Liver (tissue), 9 donors: ENCODE results near the gene TDRD9. TPM values are rescaled to one million over a fixed set of nuclear protein-coding genes. Genes with fewer than 3 reads are reported as not detected.
A peak's percentile ranks its signal among the peaks of the same experiment; 100 is the strongest.

ENCODE experiments used
- DNase-seq: peaks from one replicate; pipeline ENCODE4 v3.0.0-alpha.2; 2017; ENCODE audit warnings: low spot score
- H3K27ac ChIP-seq, 2 donors: one replicate each; pipeline ENCODE4 v1.7.0; 2013; ENCODE audit warnings: inconsistent platforms in 2 of 2, low read length in 2 of 2, control low read depth in 1 of 2, low read depth in 1 of 2, mild to moderate bottlenecking in 1 of 2
- H3K27me3 ChIP-seq, 4 donors: one replicate each; pipeline versions ENCODE4 v1.6.1 to v1.7.0; 2013; ENCODE audit warnings: low read length in 3 of 4, inconsistent platforms in 1 of 4, mild to moderate bottlenecking in 1 of 4, moderate library complexity in 1 of 4; ENCODE audit not compliant: control insufficient read depth in 4 of 4, insufficient read depth in 4 of 4
- H3K36me3 ChIP-seq, 4 donors: one replicate each; pipeline versions ENCODE4 v1.6.1 to v1.7.0; 2013; ENCODE audit warnings: low read length in 3 of 4, mild to moderate bottlenecking in 3 of 4, low read depth in 1 of 4, moderate library complexity in 1 of 4; ENCODE audit not compliant: control insufficient read depth in 4 of 4, insufficient read depth in 3 of 4
- H3K4me1 ChIP-seq, 4 donors: one replicate each; pipeline versions ENCODE4 v1.6.1 to v1.7.0; 2013; ENCODE audit warnings: low read length in 3 of 4, mild to moderate bottlenecking in 3 of 4, moderate library complexity in 1 of 4; ENCODE audit not compliant: control insufficient read depth in 4 of 4, insufficient read depth in 4 of 4
- H3K4me3 ChIP-seq, 3 donors: one replicate each; pipeline versions ENCODE4 v1.6.1 to v1.7.0; 2013; ENCODE audit warnings: low read length in 3 of 3, control low read depth in 1 of 3, low read depth in 1 of 3, mild to moderate bottlenecking in 1 of 3
- H3K9ac ChIP-seq, 2 donors: one replicate each; pipeline ENCODE4 v1.7.0; 2013; ENCODE audit warnings: low read length in 2 of 2, mild to moderate bottlenecking in 2 of 2, moderate library complexity in 2 of 2, control low read depth in 1 of 2, low read depth in 1 of 2
- H3K9me3 ChIP-seq, 4 donors: one replicate each; pipeline versions ENCODE4 v1.6.1 to v1.7.0; 2013; ENCODE audit warnings: low read length in 3 of 4; ENCODE audit not compliant: control insufficient read depth in 4 of 4
- EGR1 ChIP-seq, 2 donors: IDR thresholded peaks; 2 replicates each; pipeline ENCODE4 v1.6.1; 2016 to 2018; ENCODE audit warnings: antibody characterized with exemption in 2 of 2, low read depth in 2 of 2
- FOXA1 ChIP-seq: IDR thresholded peaks from 2 replicates; pipeline ENCODE4 v1.6.1; 2016; ENCODE audit warnings: antibody characterized with exemption
- FOXA2 ChIP-seq: IDR thresholded peaks from 2 replicates; pipeline ENCODE4 v1.6.1; 2016; ENCODE audit warnings: antibody characterized with exemption
- GABPA ChIP-seq, 2 donors: IDR thresholded peaks in 1 of 2; conservative IDR thresholded peaks in 1 of 2; 2 replicates each; pipeline ENCODE4 v1.6.1; 2016; ENCODE audit warnings: antibody characterized with exemption in 2 of 2, mild to moderate bottlenecking in 1 of 2, moderate library complexity in 1 of 2
- HNF4A ChIP-seq, 2 donors: conservative IDR thresholded peaks; 2 replicates each; pipeline ENCODE4 v1.6.1; 2016; ENCODE audit warnings: antibody characterized with exemption in 2 of 2, mild to moderate bottlenecking in 2 of 2
- HNF4G ChIP-seq: IDR thresholded peaks from 2 replicates; pipeline ENCODE4 v1.6.1; 2016; ENCODE audit warnings: antibody characterized with exemption
- JUND ChIP-seq, 2 donors: IDR thresholded peaks; 2 replicates each; pipeline ENCODE4 v1.6.1; 2016; ENCODE audit warnings: antibody characterized with exemption in 2 of 2
- NR2F2 ChIP-seq: IDR thresholded peaks from 2 replicates; pipeline ENCODE4 v1.6.1; 2016; ENCODE audit warnings: antibody characterized with exemption
- RAD21 ChIP-seq, 2 donors: IDR thresholded peaks; 2 replicates each; pipeline ENCODE4 v1.6.1; 2016; ENCODE audit warnings: antibody characterized with exemption in 2 of 2, mild to moderate bottlenecking in 2 of 2
- RXRA ChIP-seq, 2 donors: IDR thresholded peaks; 2 replicates each; pipeline ENCODE4 v1.6.1; 2017 to 2018; ENCODE audit warnings: antibody characterized with exemption in 2 of 2, mild to moderate bottlenecking in 1 of 2
- SP1 ChIP-seq: IDR thresholded peaks from 2 replicates; pipeline ENCODE4 v1.6.1; 2018; ENCODE audit warnings: antibody characterized with exemption, mild to moderate bottlenecking
- TAF1 ChIP-seq: conservative IDR thresholded peaks from 2 replicates; pipeline ENCODE4 v1.6.1; 2016; ENCODE audit warnings: antibody characterized with exemption, mild to moderate bottlenecking
- YY1 ChIP-seq: IDR thresholded peaks from 2 replicates; pipeline ENCODE4 v1.6.1; 2016; ENCODE audit warnings: antibody characterized with exemption, mild to moderate bottlenecking
- WGBS: extraction: QIAGEN DNeasy Blood & Tissue Kit; methylation state at CpG from one replicate; pipeline ENCODE4 v1.1.7; 2013; 5-methylcytosine and 5-hydroxymethylcytosine counted together
- polyA plus RNA-seq, 2 donors: library from polyadenylated mRNA; stranded (reverse) in 1 of 2; unstranded in 1 of 2; fragments of 200-250 nt in 1 of 2; fragments of >200 nt in 1 of 2; fragmentation: Nextera tagmentation in 1 of 2; extraction: Ambion mirVana in 1 of 2; gene quantifications; one replicate each; pipeline versions ENCODE4 v1.2.1 to v1.2.3, GENCODE V29; 2013 to 2015
- total RNA-seq, 2 donors: library from RNA; depleted of rRNA; stranded (reverse); fragments of >200 nt; gene quantifications; one replicate each; pipeline ENCODE4 v1.2.3, GENCODE V29; 2014
- TF ChIP-seq, protein P1 (sequence below): fragments of 150-350 bp; IDR thresholded peaks from 2 replicates; pipeline ENCODE4 v1.5.1; 2017; ENCODE audit warnings: improper control_type of control experiment, low read depth, low read length; ENCODE audit not compliant: missing input control
- TF ChIP-seq, protein P2 (sequence below): IDR thresholded peaks from 2 replicates; pipeline ENCODE4 v1.6.1; 2016; ENCODE audit warnings: antibody characterized with exemption
- TF ChIP-seq, protein P3 (sequence below): IDR thresholded peaks from 2 replicates; pipeline ENCODE4 v1.6.1; 2016; ENCODE audit warnings: antibody characterized with exemption
- TF ChIP-seq, protein P4 (sequence below): IDR thresholded peaks from 2 replicates; pipeline ENCODE4 v1.6.1; 2016; ENCODE audit warnings: antibody characterized with exemption
- TF ChIP-seq, protein P5 (sequence below): IDR thresholded peaks from 2 replicates; pipeline ENCODE4 v1.6.1; 2016; ENCODE audit warnings: antibody characterized with exemption, mild to moderate bottlenecking
- donor health status: healthy.
- donor health status: healthy.
- donor health status: healthy.
- donor health status: healthy.
- donor health status: healthy.

The TDRD9 gene
- total and polyA plus RNA-seq, 4 donors = 0.12 to 1.0 (median 0.46) TPM

DNA sequence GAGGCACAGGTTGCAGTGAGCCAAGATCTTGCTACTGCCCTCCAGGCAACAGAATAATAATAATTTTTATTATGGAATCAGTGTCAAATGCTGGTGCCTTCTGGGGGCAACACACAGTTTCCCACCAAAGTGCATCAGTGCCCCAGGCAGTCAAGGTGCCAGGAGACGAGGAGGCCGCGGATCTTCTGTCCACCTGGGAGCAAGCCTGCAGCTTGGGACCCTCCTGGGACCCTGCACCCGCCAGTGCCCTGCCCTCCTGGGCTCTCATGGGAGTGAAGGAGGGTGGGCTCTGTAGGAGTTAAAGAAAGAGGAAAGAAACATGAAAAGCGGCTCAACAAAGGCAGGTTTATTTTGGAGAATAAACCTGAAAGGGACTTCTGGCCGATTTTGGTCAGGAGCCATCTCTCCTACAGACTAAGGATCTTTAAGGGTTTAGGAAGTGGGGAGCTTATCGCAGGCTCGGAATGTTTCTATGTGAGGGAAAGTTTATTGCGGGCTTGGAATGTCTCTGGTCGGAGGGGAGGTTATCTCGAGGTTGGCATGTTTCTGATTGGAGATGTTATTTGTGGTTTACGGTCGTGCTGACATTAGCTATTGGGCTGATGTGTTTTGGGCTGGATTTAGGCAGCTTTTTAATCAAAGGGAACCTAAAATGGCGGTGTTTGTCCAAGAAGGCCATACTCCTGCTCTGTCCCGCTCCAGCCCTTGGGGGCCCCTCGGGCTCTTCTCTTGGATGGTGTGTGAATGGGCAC, 156.2 kb downstream of the TDRD9 start:
- no peak for DNase-seq
- no peaks in the 10 kb centered on the region for H3K36me3 ChIP-seq
- WGBS = 77% methylated on average over 16 of the region's 16 CpGs

DNA sequence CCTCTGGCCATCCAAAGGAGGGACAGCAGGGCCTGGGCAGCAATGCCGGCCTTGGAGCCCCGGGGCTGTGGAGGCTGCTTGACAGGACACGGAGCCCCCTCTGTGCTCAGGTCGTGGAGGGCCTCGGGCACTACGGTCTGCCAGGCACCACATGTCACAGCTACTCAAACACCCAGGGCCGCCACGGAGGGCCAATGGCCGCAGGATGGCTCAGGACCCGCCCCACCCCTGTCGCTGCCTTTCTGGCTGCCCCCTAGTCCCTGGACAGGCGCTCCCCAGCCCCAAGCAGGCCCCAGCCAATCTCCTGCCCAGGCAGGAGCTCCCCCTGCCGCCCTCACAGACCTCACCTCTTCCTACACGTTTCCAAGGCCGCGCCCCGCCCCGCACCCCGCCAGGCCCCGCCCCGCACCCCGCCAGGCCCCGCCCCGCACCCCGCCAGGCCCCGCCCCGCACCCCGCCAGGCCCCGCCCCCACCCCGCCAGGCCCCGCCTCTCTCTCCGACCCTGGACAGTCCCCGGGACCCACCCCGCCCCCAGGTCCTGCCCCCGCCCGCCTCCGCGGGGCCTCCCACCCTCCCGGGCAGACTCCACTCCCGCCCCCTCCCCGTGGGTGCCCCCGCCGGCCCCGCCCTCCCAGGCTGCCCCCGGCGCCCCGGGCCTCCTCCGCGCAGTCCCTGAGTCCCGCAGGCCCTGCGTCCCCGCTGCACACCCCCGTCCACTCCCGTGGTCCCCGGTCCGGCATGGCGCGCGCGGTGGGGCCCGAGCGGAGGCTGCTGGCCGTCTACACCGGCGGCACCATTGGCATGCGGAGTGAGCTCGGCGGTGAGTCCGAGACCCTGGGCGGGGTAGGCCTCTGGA, 157.0 kb downstream of the TDRD9 start, which contains the start of gene ASPG:
ASPG (plus strand) TSS at position 669 of the 857 bp plus-strand sequence; CDS start at position 740, 71 bp downstream.
- Histone ChIP-seq H3K4me1 (peaks cover 17 to 54% (median 31%) of the 10 kb centered on the region in 4 donors), H3K36me3 (no peaks in the 10 kb centered on the region), H3K9me3 (no peaks in the 10 kb centered on the region), H3K27ac (peak within 1 kb of the TSS; percentile 85 to 96), H3K27me3 (no peaks in the 10 kb centered on the region), H3K9ac (peak within 1 kb of the TSS; percentile 32 to 85), H3K4me3 (peak within 1 kb of the TSS; percentile 34 to 75 (median 63))
- 11% methylated on average over 70 of the region's 70 CpGs for WGBS
- TF ChIP-seq NR2F2 (no peak), YY1 (no peak), FOXA2 (no peak), HNF4G (no peak), HNF4A (conservative IDR thresholded peaks at IDR 0.05) (no peak), EGR1 (IDR thresholded peaks at IDR 0.05; ENCODE audit: low read depth in 2 of 2) (no peak), GABPA (IDR thresholded peaks at IDR 0.05 in 1 of 2, conservative IDR thresholded peaks at IDR 0.05 in 1 of 2) (no peak), JUND (IDR thresholded peaks at IDR 0.05) (no peak), FOXA1 (no peak), RXRA (IDR thresholded peaks at IDR 0.05) (no peak), TAF1 (no peak), SP1 (no peak), RAD21 (IDR thresholded peaks at IDR 0.05) (no peak)
- TF ChIP-seq, protein P1, sequence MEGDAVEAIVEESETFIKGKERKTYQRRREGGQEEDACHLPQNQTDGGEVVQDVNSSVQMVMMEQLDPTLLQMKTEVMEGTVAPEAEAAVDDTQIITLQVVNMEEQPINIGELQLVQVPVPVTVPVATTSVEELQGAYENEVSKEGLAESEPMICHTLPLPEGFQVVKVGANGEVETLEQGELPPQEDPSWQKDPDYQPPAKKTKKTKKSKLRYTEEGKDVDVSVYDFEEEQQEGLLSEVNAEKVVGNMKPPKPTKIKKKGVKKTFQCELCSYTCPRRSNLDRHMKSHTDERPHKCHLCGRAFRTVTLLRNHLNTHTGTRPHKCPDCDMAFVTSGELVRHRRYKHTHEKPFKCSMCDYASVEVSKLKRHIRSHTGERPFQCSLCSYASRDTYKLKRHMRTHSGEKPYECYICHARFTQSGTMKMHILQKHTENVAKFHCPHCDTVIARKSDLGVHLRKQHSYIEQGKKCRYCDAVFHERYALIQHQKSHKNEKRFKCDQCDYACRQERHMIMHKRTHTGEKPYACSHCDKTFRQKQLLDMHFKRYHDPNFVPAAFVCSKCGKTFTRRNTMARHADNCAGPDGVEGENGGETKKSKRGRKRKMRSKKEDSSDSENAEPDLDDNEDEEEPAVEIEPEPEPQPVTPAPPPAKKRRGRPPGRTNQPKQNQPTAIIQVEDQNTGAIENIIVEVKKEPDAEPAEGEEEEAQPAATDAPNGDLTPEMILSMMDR = no peak
- TF ChIP-seq, protein P2, sequence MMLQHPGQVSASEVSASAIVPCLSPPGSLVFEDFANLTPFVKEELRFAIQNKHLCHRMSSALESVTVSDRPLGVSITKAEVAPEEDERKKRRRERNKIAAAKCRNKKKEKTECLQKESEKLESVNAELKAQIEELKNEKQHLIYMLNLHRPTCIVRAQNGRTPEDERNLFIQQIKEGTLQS = no peak
- TF ChIP-seq, protein P3, sequence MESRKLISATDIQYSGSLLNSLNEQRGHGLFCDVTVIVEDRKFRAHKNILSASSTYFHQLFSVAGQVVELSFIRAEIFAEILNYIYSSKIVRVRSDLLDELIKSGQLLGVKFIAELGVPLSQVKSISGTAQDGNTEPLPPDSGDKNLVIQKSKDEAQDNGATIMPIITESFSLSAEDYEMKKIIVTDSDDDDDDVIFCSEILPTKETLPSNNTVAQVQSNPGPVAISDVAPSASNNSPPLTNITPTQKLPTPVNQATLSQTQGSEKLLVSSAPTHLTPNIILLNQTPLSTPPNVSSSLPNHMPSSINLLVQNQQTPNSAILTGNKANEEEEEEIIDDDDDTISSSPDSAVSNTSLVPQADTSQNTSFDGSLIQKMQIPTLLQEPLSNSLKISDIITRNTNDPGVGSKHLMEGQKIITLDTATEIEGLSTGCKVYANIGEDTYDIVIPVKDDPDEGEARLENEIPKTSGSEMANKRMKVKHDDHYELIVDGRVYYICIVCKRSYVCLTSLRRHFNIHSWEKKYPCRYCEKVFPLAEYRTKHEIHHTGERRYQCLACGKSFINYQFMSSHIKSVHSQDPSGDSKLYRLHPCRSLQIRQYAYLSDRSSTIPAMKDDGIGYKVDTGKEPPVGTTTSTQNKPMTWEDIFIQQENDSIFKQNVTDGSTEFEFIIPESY = no peak
- TF ChIP-seq, protein P4, sequence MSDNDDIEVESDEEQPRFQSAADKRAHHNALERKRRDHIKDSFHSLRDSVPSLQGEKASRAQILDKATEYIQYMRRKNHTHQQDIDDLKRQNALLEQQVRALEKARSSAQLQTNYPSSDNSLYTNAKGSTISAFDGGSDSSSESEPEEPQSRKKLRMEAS = no peak
- TF ChIP-seq, protein P5, sequence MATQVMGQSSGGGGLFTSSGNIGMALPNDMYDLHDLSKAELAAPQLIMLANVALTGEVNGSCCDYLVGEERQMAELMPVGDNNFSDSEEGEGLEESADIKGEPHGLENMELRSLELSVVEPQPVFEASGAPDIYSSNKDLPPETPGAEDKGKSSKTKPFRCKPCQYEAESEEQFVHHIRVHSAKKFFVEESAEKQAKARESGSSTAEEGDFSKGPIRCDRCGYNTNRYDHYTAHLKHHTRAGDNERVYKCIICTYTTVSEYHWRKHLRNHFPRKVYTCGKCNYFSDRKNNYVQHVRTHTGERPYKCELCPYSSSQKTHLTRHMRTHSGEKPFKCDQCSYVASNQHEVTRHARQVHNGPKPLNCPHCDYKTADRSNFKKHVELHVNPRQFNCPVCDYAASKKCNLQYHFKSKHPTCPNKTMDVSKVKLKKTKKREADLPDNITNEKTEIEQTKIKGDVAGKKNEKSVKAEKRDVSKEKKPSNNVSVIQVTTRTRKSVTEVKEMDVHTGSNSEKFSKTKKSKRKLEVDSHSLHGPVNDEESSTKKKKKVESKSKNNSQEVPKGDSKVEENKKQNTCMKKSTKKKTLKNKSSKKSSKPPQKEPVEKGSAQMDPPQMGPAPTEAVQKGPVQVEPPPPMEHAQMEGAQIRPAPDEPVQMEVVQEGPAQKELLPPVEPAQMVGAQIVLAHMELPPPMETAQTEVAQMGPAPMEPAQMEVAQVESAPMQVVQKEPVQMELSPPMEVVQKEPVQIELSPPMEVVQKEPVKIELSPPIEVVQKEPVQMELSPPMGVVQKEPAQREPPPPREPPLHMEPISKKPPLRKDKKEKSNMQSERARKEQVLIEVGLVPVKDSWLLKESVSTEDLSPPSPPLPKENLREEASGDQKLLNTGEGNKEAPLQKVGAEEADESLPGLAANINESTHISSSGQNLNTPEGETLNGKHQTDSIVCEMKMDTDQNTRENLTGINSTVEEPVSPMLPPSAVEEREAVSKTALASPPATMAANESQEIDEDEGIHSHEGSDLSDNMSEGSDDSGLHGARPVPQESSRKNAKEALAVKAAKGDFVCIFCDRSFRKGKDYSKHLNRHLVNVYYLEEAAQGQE = no peak
- DNase-seq = peak; percentile 74

More for the DNA sequence above, 156.2 kb downstream of the TDRD9 start:
- Histone ChIP-seq H3K27me3 (no peaks in the 10 kb centered on the region), H3K4me3 (no peak overlapping the region), H3K27ac (peak overlapping the region in 1 of 2 donors; percentile 47), H3K4me1 (peaks cover 10 to 47% (median 25%) of the 10 kb centered on the region in 4 donors), H3K9ac (no peak overlapping the region), H3K9me3 (no peaks in the 10 kb centered on the region)
- TF ChIP-seq, protein P2 = no peak
- peak; percentile 14 for TF ChIP-seq NR2F2
- no peak for TF ChIP-seq HNF4A (conservative IDR thresholded peaks at IDR 0.05)
- TF ChIP-seq, protein P4 = no peak
